H1 (cell line): ENCODE results near the gene TYMS. TPM values are rescaled to one million over a fixed set of nuclear protein-coding genes. Genes with fewer than 3 reads are reported as not detected.

Experiments
- CTCF ChIA-PET: fragments of 300-600 bp; sonication (Branson Sonifier 250); formaldehyde crosslinking; loops from one replicate; lab custom pipeline; 2021; ENCODE audit not compliant: partially characterized antibody; lab: Charles Lee
- POLR2A ChIA-PET: fragments of 300-600 bp; sonication (Branson Sonifier 250); formaldehyde crosslinking; loops from one replicate; lab custom pipeline; 2021; ENCODE audit warnings: inconsistent platforms; ENCODE audit not compliant: partially characterized antibody; lab: Charles Lee
- DNase-seq, 2 experiments: peaks; one replicate each; pipeline versions ENCODE4 v3.0.0 to v3.0.0-alpha.2; 2010 to 2022; ENCODE audit warnings: low spot score in 2 of 2, low read depth in 1 of 2, mixed read lengths in 1 of 2
- FAIRE-seq: peaks from 2 replicates; lab custom pipeline; 2011; peaks lifted over from hg19 to GRCh38; lab: Jason Lieb, UNC
- H2AFZ ChIP-seq: 2 replicates; pipeline ENCODE4 v1.8.1; 2012; ENCODE audit warnings: low read length, inconsistent platforms
- H2AK5ac ChIP-seq: 2 replicates; pipeline ENCODE4 v1.6.1; 2013; ENCODE audit warnings: low read depth, low read length
- H2BK120ac ChIP-seq: replicated peaks from 2 replicates; pipeline ENCODE3; 2013; ENCODE audit warnings: low read depth, low read length, inconsistent platforms
- H2BK12ac ChIP-seq: 2 replicates; pipeline ENCODE4 v1.6.1; 2013; ENCODE audit warnings: low read depth, low read length
- H2BK15ac ChIP-seq: 2 replicates; pipeline ENCODE4 v1.6.1; 2013; ENCODE audit warnings: low read length
- H2BK20ac ChIP-seq: 2 replicates; pipeline ENCODE4 v1.6.1; 2013; ENCODE audit warnings: low read length
- H2BK5ac ChIP-seq: 2 replicates; pipeline ENCODE4 v1.6.1; 2013; ENCODE audit warnings: low read depth, low read length
- H3K14ac ChIP-seq: 2 replicates; pipeline ENCODE4 v1.6.1; 2013; ENCODE audit warnings: inconsistent platforms; ENCODE audit not compliant: insufficient read length
- H3K18ac ChIP-seq: 2 replicates; pipeline ENCODE4 v1.6.1; 2013; ENCODE audit warnings: low read length; ENCODE audit errors: extremely low read depth
- H3K23ac ChIP-seq: 2 replicates; pipeline ENCODE4 v1.6.1; 2013; ENCODE audit warnings: inconsistent platforms; ENCODE audit not compliant: insufficient read length
- H3K23me2 ChIP-seq: 2 replicates; pipeline ENCODE4 v1.6.1; 2013; ENCODE audit warnings: low read depth, low read length
- H3K27ac ChIP-seq: 2 replicates; pipeline ENCODE4 v1.6.1; 2011; ENCODE audit warnings: low read depth, low read length, inconsistent platforms
- H3K27me3 ChIP-seq, 4 experiments: replicated peaks in 1 of 4; 1 replicate in 1 of 4; 2 replicates in 3 of 4; pipeline versions ENCODE4 v1.6.1 to v1.8.1; 2011 to 2013; ENCODE audit warnings: low read length in 3 of 4, mild to moderate bottlenecking in 3 of 4, inconsistent platforms in 2 of 4, mixed read lengths in 2 of 4, moderate library complexity in 1 of 4; ENCODE audit not compliant: control insufficient read depth in 3 of 4, insufficient read depth in 3 of 4; ENCODE audit errors: extremely low read depth in 1 of 4
- H3K36me3 ChIP-seq, 4 experiments: 2 replicates each; pipeline versions ENCODE4 v1.6.1 to v1.8.1; 2011 to 2013; ENCODE audit warnings: mild to moderate bottlenecking in 4 of 4, low read length in 3 of 4, moderate library complexity in 2 of 4, control low read depth in 1 of 4, inconsistent platforms in 1 of 4; ENCODE audit not compliant: insufficient read depth in 4 of 4, control insufficient read depth in 2 of 4
- H3K4ac ChIP-seq: replicated peaks from 2 replicates; pipeline ENCODE3; 2013; ENCODE audit warnings: low read length, low read depth, mixed read lengths, inconsistent platforms; ENCODE audit not compliant: insufficient read length
- H3K4me1 ChIP-seq, 4 experiments: replicated peaks in 1 of 4; 1 replicate in 1 of 4; 2 replicates in 3 of 4; pipeline versions ENCODE4 v1.6.1 to v1.8.1; 2011 to 2013; ENCODE audit warnings: low read length in 3 of 4, inconsistent platforms in 2 of 4, mixed read lengths in 1 of 4; ENCODE audit not compliant: insufficient read depth in 4 of 4, control insufficient read depth in 3 of 4
- H3K4me2 ChIP-seq, 2 experiments: 2 replicates each; pipeline versions ENCODE4 v1.6.1 to v1.8.1; 2011 to 2013; ENCODE audit warnings: low read depth in 2 of 2, low read length in 2 of 2, control low read depth in 1 of 2, inconsistent platforms in 1 of 2, mild to moderate bottlenecking in 1 of 2; ENCODE audit not compliant: insufficient read depth in 1 of 2
- H3K4me3 ChIP-seq, 4 experiments: fragments of 200-600, 300-600 bp in 1 of 4; sonication (generic), shearing (Covaris generic), sonication (Bioruptor Twin) in 1 of 4; 2 replicates each; pipeline versions ENCODE4 v1.5.1 to v1.8.1; 2011 to 2016; ENCODE audit warnings: low read length in 4 of 4, low read depth in 3 of 4, control low read depth in 2 of 4, inconsistent platforms in 2 of 4, mild to moderate bottlenecking in 2 of 4, mixed read lengths in 1 of 4, moderate library complexity in 1 of 4; ENCODE audit not compliant: insufficient read depth in 2 of 4; ENCODE audit errors: extremely low read depth in 1 of 4
- H3K56ac ChIP-seq: replicated peaks from 2 replicates; pipeline ENCODE3; 2013; ENCODE audit warnings: low read depth, mild to moderate bottlenecking, mixed read lengths, low read length, inconsistent platforms; ENCODE audit not compliant: insufficient read length
- H3K79me1 ChIP-seq: 2 replicates; pipeline ENCODE4 v1.6.1; 2013; ENCODE audit warnings: low read depth, low read length, control low read depth
- H3K79me2 ChIP-seq, 2 experiments: 2 replicates each; pipeline versions ENCODE4 v1.6.1 to v1.8.1; 2012 to 2013; ENCODE audit warnings: low read length in 2 of 2, mild to moderate bottlenecking in 2 of 2, inconsistent platforms in 1 of 2; ENCODE audit not compliant: insufficient read depth in 2 of 2, control insufficient read depth in 1 of 2
- H3K9ac ChIP-seq, 4 experiments: replicated peaks in 1 of 4; 1 replicate in 1 of 4; 2 replicates in 3 of 4; pipeline versions ENCODE4 v1.6.1 to v1.8.1; 2011 to 2013; ENCODE audit warnings: low read depth in 3 of 4, low read length in 3 of 4, control low read depth in 2 of 4, mild to moderate bottlenecking in 2 of 4, moderate library complexity in 2 of 4, inconsistent platforms in 1 of 4; ENCODE audit errors: extremely low read depth in 1 of 4
- H3K9me3 ChIP-seq, 2 experiments: 2 replicates each; pipeline versions ENCODE4 v1.6.1 to v1.8.1; 2012 to 2013; ENCODE audit warnings: mild to moderate bottlenecking in 2 of 2, moderate library complexity in 2 of 2, control low read depth in 1 of 2, inconsistent platforms in 1 of 2, low read depth in 1 of 2, low read length in 1 of 2, mixed read lengths in 1 of 2; ENCODE audit not compliant: insufficient read depth in 2 of 2
- H4K20me1 ChIP-seq, 2 experiments: replicated peaks in 1 of 2; 2 replicates each; pipeline versions ENCODE3 to v1.8.1; 2011 to 2013; ENCODE audit warnings: inconsistent platforms in 2 of 2, low read length in 2 of 2, mild to moderate bottlenecking in 1 of 2; ENCODE audit not compliant: insufficient read depth in 2 of 2, control insufficient read depth in 1 of 2
- H4K5ac ChIP-seq: 2 replicates; pipeline ENCODE4 v1.6.1; 2013; ENCODE audit warnings: low read length, low read depth, mixed read lengths, inconsistent platforms; ENCODE audit not compliant: insufficient read length
- H4K8ac ChIP-seq: 2 replicates; pipeline ENCODE4 v1.8.0; 2013; ENCODE audit warnings: mild to moderate bottlenecking, moderate library complexity, low read length, inconsistent platforms; ENCODE audit not compliant: insufficient read depth; ENCODE audit errors: extremely low read depth
- H4K91ac ChIP-seq: replicated peaks from 2 replicates; pipeline ENCODE3; 2013; ENCODE audit warnings: low read length, mixed read lengths, inconsistent platforms; ENCODE audit not compliant: insufficient read length
- ASH2L ChIP-seq: fragments of 200-600, 300-600 bp; sonication (generic); IDR thresholded peaks from one replicate; pipeline ENCODE4 v1.7.1; 2017; ENCODE audit warnings: low read length
- EZH2 ChIP-seq: fragments of 200-600 bp; sonication (generic); IDR thresholded peaks from 2 replicates; pipeline ENCODE4 v1.7.1; 2012; ENCODE audit warnings: low read depth, mild to moderate bottlenecking, moderate library complexity, low read length, inconsistent platforms; ENCODE audit not compliant: severe bottlenecking
- FOSL1 ChIP-seq: IDR thresholded peaks from 2 replicates; pipeline ENCODE4 v1.6.1; 2011; ENCODE audit warnings: mild to moderate bottlenecking, low read depth, low read length, moderate library complexity; ENCODE audit not compliant: insufficient read depth
- KDM1A ChIP-seq: fragments of 200-600, 300-600 bp; sonication (generic); IDR thresholded peaks from 2 replicates; pipeline ENCODE4 v1.7.1; 2016; ENCODE audit warnings: mild to moderate bottlenecking, low read length, borderline replicate concordance
- RFX5 ChIP-seq: IDR thresholded peaks from 2 replicates; pipeline ENCODE4 v1.6.1; 2011; ENCODE audit warnings: low read depth, low read length, improper control_type of control experiment, borderline replicate concordance
- SAP30 ChIP-seq: fragments of 300-600 bp; sonication (generic); IDR thresholded peaks from 2 replicates; pipeline ENCODE4 v1.7.1; 2012; ENCODE audit warnings: low read length, moderate library complexity, mild to moderate bottlenecking, inconsistent platforms; ENCODE audit not compliant: insufficient read depth, insufficient replicate concordance
- SIN3A ChIP-seq, 2 experiments: IDR thresholded peaks in 1 of 2; conservative IDR thresholded peaks in 1 of 2; 2 replicates each; pipeline ENCODE4 v1.6.1; 2011 to 2012; ENCODE audit warnings: low read length in 2 of 2, improper control_type of control experiment in 1 of 2, low read depth in 1 of 2, mild to moderate bottlenecking in 1 of 2
- TBP ChIP-seq: IDR thresholded peaks from 2 replicates; pipeline ENCODE4 v1.6.1; 2011; ENCODE audit warnings: low read depth, low read length, improper control_type of control experiment
- YY1 ChIP-seq: IDR thresholded peaks from 2 replicates; pipeline ENCODE4 v1.6.1; 2011; ENCODE audit warnings: low read depth, mild to moderate bottlenecking, low read length
- WGBS, 2 experiments: shearing (Covaris generic) in 1 of 2; methylation state at CpG; one replicate each; pipeline versions ENCODE4 v1.1.6 to v1.1.7; 2013 to 2015; ENCODE audit warnings: low lambda C conversion rate in 2 of 2, mixed read lengths in 2 of 2, inconsistent platforms in 1 of 2, low coverage in 1 of 2, missing lambda C conversion rate in 1 of 2; ENCODE audit not compliant: insufficient replicate concordance in 2 of 2, insufficient coverage in 1 of 2, insufficient read length in 1 of 2; ENCODE audit errors: extremely low coverage in 1 of 2, missing lambda C conversion rate in 1 of 2; 5-methylcytosine and 5-hydroxymethylcytosine counted together
- polyA plus RNA-seq, 7 experiments: library from polyadenylated mRNA; depleted of rRNA in 3 of 7; stranded (reverse) in 5 of 7; unstranded in 2 of 7; fragments of >200 nt in 5 of 7; fragments of 200-250 nt in 2 of 7; gene quantifications; 1 replicate in 5 of 7; 2 replicates in 1 of 7; 4 replicates in 1 of 7; pipeline versions ENCODE4 v1.2.1 to v1.2.3, GENCODE V29; 2011 to 2013; ENCODE audit warnings: missing spikeins in 2 of 7, mixed read lengths in 2 of 7
- total RNA-seq: library from RNA; stranded (reverse); fragmentation: NEBNext Ultra II Directional; extraction: Animal tissue kit (Norgen Biotek cat#: 25700); gene quantifications from 2 replicates; pipeline ENCODE4 v1.2.1, GENCODE V29; 2021

TYMS gene
- total and polyA plus RNA-seq, 2 of the 8 experiments (the other 6 are each of a cell fraction or from before 2014, with no cell fraction given): 91.9 to 110 TPM

- Histone ChIP-seq H3K56ac (no peak overlapping the region), H3K4me3 (no peak overlapping the region), H3K4me1 (no peaks in the 10 kb centered on the region), H3K4ac (no peak overlapping the region), H3K79me1 (no peaks in the 10 kb centered on the region), H2AK5ac (no peak overlapping the region), H3K9ac (no peak overlapping the region), H3K14ac (no peak overlapping the region), H4K8ac (no peak overlapping the region), H4K20me1 (peaks cover 2 to 4% of the 10 kb centered on the region in 2 experiments), H3K27me3 (no peaks in the 10 kb centered on the region), H4K91ac (no peak overlapping the region), H3K27ac (no peak overlapping the region), H2AFZ (no peak overlapping the region), H2BK120ac (no peak overlapping the region), H3K23me2 (no peaks in the 10 kb centered on the region), H2BK12ac (no peak overlapping the region), H3K18ac (no peak overlapping the region), H2BK5ac (no peak overlapping the region), H3K9me3 (no peaks in the 10 kb centered on the region), H3K79me2 (no peaks in the 10 kb centered on the region), H3K4me2 (no peak overlapping the region), H2BK20ac (no peak overlapping the region), H3K36me3 (peaks cover 7 to 55% (median 31%) of the 10 kb centered on the region in 4 experiments; a peak in 7 of 8 replicates), H3K23ac (no peak overlapping the region), H2BK15ac (no peak overlapping the region), H4K5ac (no peak overlapping the region)
- TF ChIP-seq TBP (no peak), SIN3A (conservative IDR thresholded peaks at IDR 0.05 in 1 of 2, IDR thresholded peaks at IDR 0.05 in 1 of 2; ENCODE audit: low read depth in 1 of 2, low read length in 2 of 2) (no peak), SAP30 (no peak), KDM1A (no peak), EZH2 (no peak), ASH2L (no peak), FOSL1 (no peak), YY1 (no peak), RFX5 (no peak)
- WGBS, 2 experiments: 91% methylated on average over 5 of the region's 5 CpGs; no CpG with 5 or more reads in 1 of the 2 experiments
- no peak for FAIRE-seq
- CTCF ChIA-PET: interaction anchor here (0.9 to 1.7 kb wide), 4 partner anchors 10 to 55 kb away, joined by 3 to 6 read pairs (median 4); no protein-coding TSS in a partner anchor
- POLR2A ChIA-PET: interaction anchor here (1.2 to 1.5 kb wide), 2 partner anchors 11 to 18 kb away, joined by 4 read pairs; no protein-coding TSS in a partner anchor
- DNase-seq: no peak
Measured at GRCh38 chr18:676069-676468, 18.6 kb downstream of the TYMS start.
